Panc1 (cell line): ENCODE data around the gene ZNF19. TPM values are rescaled to one million over a fixed set of nuclear protein-coding genes. Genes with fewer than 3 reads are reported as not detected.

Experiments
- ATAC-seq: fragments of 200-7000 bp; cut with Tn5 transposase; 2 replicates; pipeline ENCODE4 v1.9.1; 2020; ENCODE audit warnings: mild to moderate bottlenecking, moderate library complexity
- BruUV-seq: library from RNA; stranded (reverse); fragments of 400-500 nt; replicated peaks from 2 replicates; lab custom pipeline; 2021; lab: Mats Ljungman, UMichigan
- CTCF ChIA-PET: fragments of 300-600 bp; sonication (Branson Sonifier 250); formaldehyde crosslinking; loops from one replicate; lab custom pipeline; 2022; ENCODE audit warnings: antibody characterized with exemption; lab: Charles Lee
- POLR2A ChIA-PET: fragments of 300-600 bp; sonication (Branson Sonifier 250); formaldehyde crosslinking; loops from one replicate; lab custom pipeline; 2022; ENCODE audit warnings: antibody characterized with exemption; lab: Charles Lee
- DNase-seq: peaks from one replicate; pipeline ENCODE4 v3.0.0-alpha.2; 2010; ENCODE audit warnings: low read depth, low spot score
- H3K27ac ChIP-seq: 2 replicates; pipeline ENCODE4 v1.5.1; 2011; ENCODE audit warnings: mild to moderate bottlenecking, low read length, inconsistent platforms
- H3K27me3 ChIP-seq: fragments of 200-500 bp; sonication (Bioruptor generic); 2 replicates; pipeline ENCODE4 v1.6.0; 2014; ENCODE audit warnings: low read length, inconsistent platforms; ENCODE audit not compliant: control insufficient read depth, insufficient read depth
- H3K36me3 ChIP-seq: fragments of 200-500 bp; sonication (Bioruptor generic); 2 replicates; pipeline ENCODE4 v1.5.1; 2014; ENCODE audit warnings: inconsistent platforms, mild to moderate bottlenecking, low read length, moderate library complexity; ENCODE audit not compliant: control insufficient read depth, insufficient read depth
- H3K4me1 ChIP-seq: 2 replicates; pipeline ENCODE4 v1.5.1; 2011; ENCODE audit warnings: inconsistent platforms, mild to moderate bottlenecking, low read length, moderate library complexity; ENCODE audit not compliant: control insufficient read depth, insufficient read depth
- H3K4me3 ChIP-seq, 2 experiments: 2 replicates each; pipeline ENCODE4 v1.5.1; 2011 to 2012; ENCODE audit warnings: low read depth in 2 of 2, low read length in 2 of 2, mild to moderate bottlenecking in 2 of 2, inconsistent platforms in 1 of 2, moderate library complexity in 1 of 2
- H3K9me3 ChIP-seq: fragments of 200-500 bp; sonication (Bioruptor generic); 2 replicates; pipeline ENCODE4 v1.5.1; 2014; ENCODE audit warnings: low read depth, mild to moderate bottlenecking, inconsistent platforms, low read length, moderate library complexity; ENCODE audit not compliant: control insufficient read depth, insufficient read depth
- CTCF ChIP-seq: fragments of 450-650 bp; IDR thresholded peaks from 2 replicates; pipeline ENCODE4 v1.5.1; 2017; ENCODE audit warnings: mild to moderate bottlenecking
- POLR2AphosphoS5 ChIP-seq: IDR thresholded peaks from 2 replicates; pipeline ENCODE4 v1.6.1; 2012; ENCODE audit warnings: mild to moderate bottlenecking, low read depth, low read length, moderate library complexity
- REST ChIP-seq, 2 experiments: IDR thresholded peaks; 2 replicates each; pipeline ENCODE4 v1.6.1; 2011 to 2012; ENCODE audit warnings: low read depth in 2 of 2, control low read depth in 1 of 2, low read length in 1 of 2, mild to moderate bottlenecking in 1 of 2, moderate library complexity in 1 of 2; ENCODE audit not compliant: insufficient read depth in 1 of 2
- SIN3A ChIP-seq: IDR thresholded peaks from 2 replicates; pipeline ENCODE4 v1.6.1; 2012; ENCODE audit warnings: low read depth, mild to moderate bottlenecking, low read length, moderate library complexity, borderline replicate concordance; ENCODE audit not compliant: insufficient read depth
- TCF7L2 ChIP-seq: IDR thresholded peaks from 2 replicates; pipeline ENCODE4 v1.6.1; 2011; ENCODE audit warnings: mild to moderate bottlenecking, low read depth, low read length, inconsistent platforms
- in situ Hi-C: cut with HindIII; loops from 2 replicates; pipeline ENCODE4 v1.10.0; 2016; ENCODE audit warnings: low sequenced_read_pairs, low pct_unique_long_range_greater_than_20kb
- intact Hi-C: fragments of 100-400 bp; cut with micrococcal nuclease; formaldehyde crosslinking; loops from one replicate; pipeline ENCODE4 v1.10.0; 2022; ENCODE audit not compliant: unreplicated experiment
- total RNA-seq: library from RNA; stranded (reverse); gene quantifications from one replicate; pipeline ENCODE4 v1.2.1, GENCODE V29; 2021; ENCODE audit not compliant: unreplicated experiment

ZNF19 gene
- total RNA-seq, 1 experiment from 2014 or later, result 2.5 TPM

- H3K4me3 ChIP-seq, result no peak overlapping the region
- in situ Hi-C loops, result no loop called here
- ChIA-PET CTCF (no interaction called here), POLR2A (no interaction called here)
- ATAC-seq (no peak), DNase-seq (no peak)
- intact Hi-C loops, result no loop called here
- H3K9me3 ChIP-seq, result peaks cover 6% of the 10 kb centered on the region; the same call in 1 of the 2 replicates
- TF ChIP-seq SIN3A, result no peak
- no peak for TF ChIP-seq CTCF
- no peak for TF ChIP-seq POLR2AphosphoS5
- TF ChIP-seq TCF7L2, result no peak
- no peak for TF ChIP-seq REST (IDR thresholded peaks at IDR 0.05; ENCODE audit: insufficient read depth in 1 of 2, low read depth in 2 of 2, low read length in 1 of 2)
- no TSS peak for BruUV-seq
- H3K4me1 ChIP-seq, result no peaks in the 10 kb centered on the region
- H3K27me3 ChIP-seq, result no peaks in the 10 kb centered on the region
- no peak overlapping the region for H3K27ac ChIP-seq
- H3K36me3 ChIP-seq, result no peaks in the 10 kb centered on the region; the same call in 1 of the 2 replicates
These were observed 15.2 kb downstream of the ZNF19 start for GRCh38 chr16:71473891-71474290.

GRCh38 chr16:71472931-71473330, 16.2 kb downstream of the ZNF19 start:
- ATAC-seq (no peak), DNase-seq (no peak)
- TF ChIP-seq POLR2AphosphoS5 (no peak), SIN3A (no peak), CTCF (no peak), REST (IDR thresholded peaks at IDR 0.05; ENCODE audit: insufficient read depth in 1 of 2, low read depth in 2 of 2, low read length in 1 of 2) (no peak), TCF7L2 (no peak)
- in situ Hi-C loops, result no loop called here
- H3K27ac ChIP-seq, result no peak overlapping the region
- intact Hi-C loops, result no loop called here
- no peaks in the 10 kb centered on the region for H3K27me3 ChIP-seq
- no TSS peak for BruUV-seq
- POLR2A ChIA-PET, result no interaction called here
- no peaks in the 10 kb centered on the region; the same call in 1 of the 2 replicates for H3K36me3 ChIP-seq
- H3K4me1 ChIP-seq, result no peaks in the 10 kb centered on the region
- H3K9me3 ChIP-seq, result peaks cover 6% of the 10 kb centered on the region; the same call in 1 of the 2 replicates
- CTCF ChIA-PET, result no interaction called here
- H3K4me3 ChIP-seq, result no peak overlapping the region
